Endothelial cell of umbilical vein (primary cell): ENCODE data around the gene CCDC61. TPM values are rescaled to one million over a fixed set of nuclear protein-coding genes. Genes with fewer than 3 reads are reported as not detected.

ENCODE experiments used
- BruUV-seq: library from RNA; stranded (reverse); fragments of 400-500 nt; replicated peaks from 2 replicates; lab custom pipeline; 2021; lab: Mats Ljungman, UMichigan
- CTCF ChIA-PET: fragments of 300-600, 350-600 bp; sonication (Branson Sonifier 250); formaldehyde crosslinking; loops from one replicate; lab custom pipeline; 2021; ENCODE audit warnings: antibody characterized with exemption, inconsistent platforms; lab: Charles Lee
- POLR2A ChIA-PET: fragments of 300-600, 350-600 bp; sonication (Branson Sonifier 250); formaldehyde crosslinking; loops from one replicate; lab custom pipeline; 2021; ENCODE audit warnings: antibody characterized with exemption, inconsistent platforms; lab: Charles Lee
- DNase-seq: peaks from one replicate; pipeline ENCODE4 v3.0.0-alpha.2; 2011; ENCODE audit warnings: low read depth, low spot score
- FAIRE-seq: peaks from 2 replicates; lab custom pipeline; 2011; peaks lifted over from hg19 to GRCh38; lab: Jason Lieb, UNC
- H2AFZ ChIP-seq: 2 replicates; pipeline ENCODE4 v1.6.0; 2012; ENCODE audit warnings: low read depth, low read length, control low read depth, inconsistent platforms
- H3K27ac ChIP-seq: 2 replicates; pipeline ENCODE4 v1.5.1; 2011; ENCODE audit warnings: low read depth, mild to moderate bottlenecking, control low read depth, low read length, moderate library complexity; ENCODE audit not compliant: insufficient read depth
- H3K27me3 ChIP-seq, 2 experiments: 2 replicates each; pipeline versions ENCODE4 v1.6.0 to v1.6.1; 2011; ENCODE audit warnings: low read length in 2 of 2, mixed read lengths in 1 of 2; ENCODE audit not compliant: control insufficient read depth in 2 of 2, insufficient read depth in 2 of 2
- H3K36me3 ChIP-seq, 2 experiments: 2 replicates in 1 of 2; 3 replicates in 1 of 2; pipeline ENCODE4 v1.5.1; 2011; ENCODE audit warnings: low read length in 2 of 2, mild to moderate bottlenecking in 1 of 2, moderate library complexity in 1 of 2; ENCODE audit not compliant: control insufficient read depth in 2 of 2, insufficient read depth in 2 of 2; ENCODE audit errors: extremely low read depth in 1 of 2
- H3K4me1 ChIP-seq: 3 replicates; pipeline ENCODE4 v1.5.1; 2011; ENCODE audit warnings: mild to moderate bottlenecking, low read length; ENCODE audit not compliant: control insufficient read depth, insufficient read depth; ENCODE audit errors: extremely low read depth
- H3K4me2 ChIP-seq: 2 replicates; pipeline ENCODE4 v1.6.1; 2011; ENCODE audit warnings: low read length, control low read depth, mixed read lengths; ENCODE audit not compliant: insufficient read depth
- H3K4me3 ChIP-seq, 3 experiments: fragments of 200-600 bp in 1 of 3; sonication (generic), shearing (Covaris generic) in 1 of 3; replicated peaks in 1 of 3; 2 replicates each; pipeline ENCODE4 v1.5.1; 2011 to 2016; ENCODE audit warnings: control low read depth in 3 of 3, low read length in 3 of 3, mild to moderate bottlenecking in 2 of 3, inconsistent platforms in 1 of 3, low read depth in 1 of 3, moderate library complexity in 1 of 3; ENCODE audit not compliant: insufficient read depth in 1 of 3
- H3K79me2 ChIP-seq: 2 replicates; pipeline ENCODE4 v1.6.0; 2012; ENCODE audit warnings: low read length, inconsistent platforms; ENCODE audit not compliant: control insufficient read depth, insufficient read depth
- H3K9ac ChIP-seq: replicated peaks from 2 replicates; pipeline ENCODE3; 2011; ENCODE audit warnings: low read length, control low read depth; ENCODE audit not compliant: insufficient read depth; ENCODE audit errors: extremely low read depth
- H3K9me1 ChIP-seq: replicated peaks from 3 replicates; pipeline ENCODE4 v1.6.0; 2011; ENCODE audit warnings: mild to moderate bottlenecking, low read length; ENCODE audit not compliant: control insufficient read depth, insufficient read depth; ENCODE audit errors: extremely low read depth
- H3K9me3 ChIP-seq: replicated peaks from 2 replicates; pipeline ENCODE4 v1.5.1; 2012; ENCODE audit warnings: low read length, inconsistent platforms; ENCODE audit not compliant: control insufficient read depth, insufficient read depth
- H4K20me1 ChIP-seq: replicated peaks from 2 replicates; pipeline ENCODE3; 2011; ENCODE audit warnings: mild to moderate bottlenecking, low read length; ENCODE audit not compliant: control insufficient read depth, insufficient read depth; ENCODE audit errors: extremely low read depth
- EZH2 ChIP-seq: IDR thresholded peaks from 2 replicates; pipeline ENCODE4 v1.6.1; 2012; ENCODE audit warnings: borderline replicate concordance, low read depth, mild to moderate bottlenecking, moderate library complexity, low read length, inconsistent platforms; ENCODE audit not compliant: severe bottlenecking
- FOS ChIP-seq: IDR thresholded peaks from 2 replicates; pipeline ENCODE4 v1.6.1; 2011; ENCODE audit warnings: mild to moderate bottlenecking, low read length, moderate library complexity, borderline replicate concordance; ENCODE audit not compliant: insufficient read depth
- GATA2 ChIP-seq: IDR thresholded peaks from 2 replicates; pipeline ENCODE4 v1.7.0; 2011; ENCODE audit warnings: low read depth, mild to moderate bottlenecking, moderate library complexity, mixed read lengths, low read length; ENCODE audit not compliant: insufficient read length, insufficient read depth
- JUN ChIP-seq: IDR thresholded peaks from 2 replicates; pipeline ENCODE4 v1.6.1; 2011; ENCODE audit warnings: borderline replicate concordance, low read depth; ENCODE audit not compliant: insufficient read length, insufficient read depth
- MAX ChIP-seq: IDR thresholded peaks from 2 replicates; pipeline ENCODE4 v1.6.1; 2011; ENCODE audit not compliant: insufficient read depth, insufficient read length
- MYC ChIP-seq: IDR thresholded peaks from one replicate; pipeline ENCODE4 v1.6.1; 2011; ENCODE audit warnings: mild to moderate bottlenecking, low read depth, low read length
- POLR2A ChIP-seq: IDR thresholded peaks from 2 replicates; pipeline ENCODE4 v1.6.1; 2012; ENCODE audit warnings: low read depth, mild to moderate bottlenecking, control low read depth, low read length
- POLR2AphosphoS5 ChIP-seq: IDR thresholded peaks from 2 replicates; pipeline ENCODE4 v1.6.1; 2012; ENCODE audit warnings: low read depth, mild to moderate bottlenecking, control low read depth, low read length, moderate library complexity; ENCODE audit not compliant: insufficient read depth
- dilution Hi-C: fragments of 300-500 bp; cut with MboI; formaldehyde crosslinking; loops from one replicate; pipeline ENCODE4 v1.15.0; 2019; ENCODE audit warnings: low sequenced_read_pairs; ENCODE audit not compliant: extremely low pct_ligation_motif_present
- intact Hi-C: fragments of 100-400 bp; cut with micrococcal nuclease; formaldehyde crosslinking; loops from one replicate; pipeline ENCODE4 v1.10.0; 2022
- polyA plus RNA-seq, 4 experiments: library from polyadenylated mRNA; depleted of rRNA in 3 of 4; stranded (reverse) in 3 of 4; unstranded in 1 of 4; fragments of >200 nt; gene quantifications; 2 replicates each; pipeline versions ENCODE4 v1.2.1 to v1.2.3, GENCODE V29; 2011 to 2012; ENCODE audit warnings: missing spikeins in 1 of 4
- total RNA-seq: library from RNA; stranded (reverse); gene quantifications from 2 replicates; pipeline ENCODE4 v1.2.3, GENCODE V29; 2021
- TF ChIP-seq, protein P1 (sequence below), 2 donors: IDR thresholded peaks; 1 replicate in 1 of 2; 2 replicates in 1 of 2; pipeline ENCODE4 v1.5.1; 2011; ENCODE audit warnings: low read length in 2 of 2, mild to moderate bottlenecking in 2 of 2, moderate library complexity in 2 of 2, control low read depth in 1 of 2, inconsistent platforms in 1 of 2, low read depth in 1 of 2; ENCODE audit not compliant: insufficient read depth in 1 of 2; ENCODE audit errors: extremely low read depth in 1 of 2

The CCDC61 gene
- total and polyA plus RNA-seq, 2 donors (not counting 3 experiments of a cell fraction or from before 2014, with no cell fraction given) = 10.3 to 20.1 TPM

GRCh38 chr19:45967246-45967645 lies 28.0 kb upstream of the CCDC61 start:
- no TSS peak for BruUV-seq

More at GRCh38 chr19:45967246-45967645, 28.0 kb upstream of the CCDC61 start:
- Histone ChIP-seq H3K36me3 (peaks cover 0 to 8% of the 10 kb centered on the region in 2 experiments), H2AFZ (no peak overlapping the region), H3K9ac (no peak overlapping the region), H3K4me3 (no peak overlapping the region), H3K9me1 (no peaks in the 10 kb centered on the region), H3K9me3 (no peaks in the 10 kb centered on the region), H3K27ac (no peak overlapping the region), H3K27me3 (no peaks in the 10 kb centered on the region), H4K20me1 (no peaks in the 10 kb centered on the region), H3K79me2 (peaks cover 4% of the 10 kb centered on the region), H3K4me2 (no peak overlapping the region), H3K4me1 (peaks cover 18% of the 10 kb centered on the region)
- no peak for TF ChIP-seq FOS
- no peak for TF ChIP-seq JUN
- no peak for TF ChIP-seq GATA2
- TF ChIP-seq, protein P1, sequence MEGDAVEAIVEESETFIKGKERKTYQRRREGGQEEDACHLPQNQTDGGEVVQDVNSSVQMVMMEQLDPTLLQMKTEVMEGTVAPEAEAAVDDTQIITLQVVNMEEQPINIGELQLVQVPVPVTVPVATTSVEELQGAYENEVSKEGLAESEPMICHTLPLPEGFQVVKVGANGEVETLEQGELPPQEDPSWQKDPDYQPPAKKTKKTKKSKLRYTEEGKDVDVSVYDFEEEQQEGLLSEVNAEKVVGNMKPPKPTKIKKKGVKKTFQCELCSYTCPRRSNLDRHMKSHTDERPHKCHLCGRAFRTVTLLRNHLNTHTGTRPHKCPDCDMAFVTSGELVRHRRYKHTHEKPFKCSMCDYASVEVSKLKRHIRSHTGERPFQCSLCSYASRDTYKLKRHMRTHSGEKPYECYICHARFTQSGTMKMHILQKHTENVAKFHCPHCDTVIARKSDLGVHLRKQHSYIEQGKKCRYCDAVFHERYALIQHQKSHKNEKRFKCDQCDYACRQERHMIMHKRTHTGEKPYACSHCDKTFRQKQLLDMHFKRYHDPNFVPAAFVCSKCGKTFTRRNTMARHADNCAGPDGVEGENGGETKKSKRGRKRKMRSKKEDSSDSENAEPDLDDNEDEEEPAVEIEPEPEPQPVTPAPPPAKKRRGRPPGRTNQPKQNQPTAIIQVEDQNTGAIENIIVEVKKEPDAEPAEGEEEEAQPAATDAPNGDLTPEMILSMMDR (IDR thresholded peaks at IDR 0.05; ENCODE audit: extremely low read depth in 1 of 2, insufficient read depth in 1 of 2, low read depth in 1 of 2, low read length in 2 of 2) = no peak
- TF ChIP-seq MAX = no peak
- no peak for TF ChIP-seq EZH2
- TF ChIP-seq MYC = no peak
- no peak for TF ChIP-seq POLR2AphosphoS5
- no peak for TF ChIP-seq POLR2A
- intact Hi-C loops = no loop called here
- ChIA-PET POLR2A (no interaction called here), CTCF (interaction anchor here (0.6 kb wide), 1 partner anchor 18 kb away, joined by 3 read pairs; no protein-coding TSS in a partner anchor)
- no peak for DNase-seq
- no peak for FAIRE-seq
- dilution Hi-C loops = no loop called here
